GM23338 (cell line): Measurements from ENCODE around the gene ANGPT4.

Experiments
- CTCF ChIP-seq, 2 experiments: fragments of 200-600 bp in 1 of 2; sonication (generic) in 1 of 2; conservative IDR thresholded peaks; 2 replicates each; pipeline versions ENCODE4 v1.5.1 to v1.6.1; 2016 to 2017; ENCODE audit warnings: antibody characterized with exemption in 2 of 2, low read depth in 2 of 2, mild to moderate bottlenecking in 2 of 2, moderate library complexity in 1 of 2
- ETS1 ChIP-seq: IDR thresholded peaks from 2 replicates; pipeline ENCODE4 v1.6.1; 2016; ENCODE audit warnings: antibody characterized with exemption
- EZH2 ChIP-seq: fragments of 200-600 bp; sonication (generic); IDR thresholded peaks from one replicate; pipeline ENCODE4 v1.8.0; 2017; ENCODE audit warnings: antibody characterized with exemption, mild to moderate bottlenecking, low read depth; ENCODE audit not compliant: unreplicated experiment
- EZH2phosphoT487 ChIP-seq: fragments of 200-600 bp; sonication (generic); IDR thresholded peaks from one replicate; pipeline ENCODE4 v1.8.1; 2018; ENCODE audit warnings: antibody characterized with exemption; ENCODE audit not compliant: unreplicated experiment
- NANOG ChIP-seq: IDR thresholded peaks from 2 replicates; pipeline ENCODE4 v1.6.1; 2016; ENCODE audit warnings: antibody characterized with exemption, borderline replicate concordance
- POLR2AphosphoS5 ChIP-seq: IDR thresholded peaks from 2 replicates; pipeline ENCODE4 v1.6.1; 2016; ENCODE audit warnings: antibody characterized with exemption, low read depth
- ZNF331 ChIP-seq: fragments of 250-450 bp; sonication (Bioruptor Pico); IDR thresholded peaks from 2 replicates; pipeline ENCODE4 v1.5.0; 2020; ENCODE audit warnings: low read depth, mild to moderate bottlenecking, moderate library complexity

- TF ChIP-seq CTCF (conservative IDR thresholded peaks at IDR 0.05; ENCODE audit: low read depth in 2 of 2) = no peak
- TF ChIP-seq ZNF331 = no peak
- no peak for TF ChIP-seq POLR2AphosphoS5
- TF ChIP-seq NANOG = no peak
- TF ChIP-seq EZH2 = no peak
- TF ChIP-seq ETS1 = no peak
- TF ChIP-seq EZH2phosphoT487 = no peak
Observed at GRCh38 chr20:913306-913849, 2.8 kb downstream of the ANGPT4 start.
